AG08395 (cell line): ENCODE results near the gene TBX10.
"Not testable (repeated sequence)": the region's sequence is repeated elsewhere in the genome, so short reads cannot be mapped to it uniquely, and the experiment has no call there.

Experiments
- DNase-seq: peaks from one replicate; pipeline ENCODE4 v3.0.0; 2012; ENCODE audit warnings: mixed read lengths, low spot score

TBX10 gene

DNA sequence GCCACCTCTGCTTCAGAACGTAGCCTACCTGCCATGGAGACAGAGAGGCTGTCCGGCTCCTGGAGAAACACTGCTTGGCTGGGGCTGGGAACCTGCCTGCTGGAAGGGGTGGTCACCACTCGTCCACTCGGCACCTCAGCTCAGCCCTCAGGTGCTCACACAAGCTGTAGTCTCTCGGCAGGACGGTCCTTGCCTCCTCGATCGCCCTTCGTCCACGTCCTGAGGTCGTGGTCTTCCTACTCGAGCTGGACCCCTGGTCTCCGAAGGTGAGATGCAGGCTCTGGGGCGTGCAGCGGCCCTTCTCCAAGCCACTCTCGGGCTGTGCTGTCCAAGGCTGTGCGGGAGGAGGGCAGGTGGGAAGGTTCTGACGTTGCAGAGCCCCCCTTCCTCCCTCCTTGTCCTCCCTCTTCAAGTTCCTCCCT lies at the start of gene TBX10:
Gene TBX10 (minus strand): TSS at position 326 of the 422 bp plus-strand sequence. CDS start 291 bp downstream, at position 35.
- DNase-seq = no peak

DNA sequence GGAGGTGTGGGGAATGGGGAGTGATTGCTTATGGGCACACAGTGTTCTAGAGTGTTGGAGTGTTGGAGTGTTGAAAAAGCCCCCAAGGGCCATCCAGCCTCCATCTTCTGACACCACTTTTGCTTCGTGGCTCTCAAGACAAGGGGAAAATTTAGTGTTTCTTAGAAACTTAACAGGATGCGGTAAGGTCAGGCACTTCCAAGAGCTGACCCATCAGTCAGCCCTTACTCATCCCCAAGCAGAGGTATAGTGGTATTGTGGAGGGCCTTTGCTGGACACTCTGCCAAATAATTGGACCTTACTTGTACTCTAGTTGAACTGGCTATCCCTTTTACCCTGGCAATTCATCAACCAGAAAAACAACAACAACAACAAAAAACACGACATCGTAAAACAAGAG lies 49.6 kb upstream of the TBX10 start:
- DNase-seq = no peak

- no peak for DNase-seq
These were observed 48.4 kb upstream of the TBX10 start for GRCh38 chr11:67687986-67688385.

DNA sequence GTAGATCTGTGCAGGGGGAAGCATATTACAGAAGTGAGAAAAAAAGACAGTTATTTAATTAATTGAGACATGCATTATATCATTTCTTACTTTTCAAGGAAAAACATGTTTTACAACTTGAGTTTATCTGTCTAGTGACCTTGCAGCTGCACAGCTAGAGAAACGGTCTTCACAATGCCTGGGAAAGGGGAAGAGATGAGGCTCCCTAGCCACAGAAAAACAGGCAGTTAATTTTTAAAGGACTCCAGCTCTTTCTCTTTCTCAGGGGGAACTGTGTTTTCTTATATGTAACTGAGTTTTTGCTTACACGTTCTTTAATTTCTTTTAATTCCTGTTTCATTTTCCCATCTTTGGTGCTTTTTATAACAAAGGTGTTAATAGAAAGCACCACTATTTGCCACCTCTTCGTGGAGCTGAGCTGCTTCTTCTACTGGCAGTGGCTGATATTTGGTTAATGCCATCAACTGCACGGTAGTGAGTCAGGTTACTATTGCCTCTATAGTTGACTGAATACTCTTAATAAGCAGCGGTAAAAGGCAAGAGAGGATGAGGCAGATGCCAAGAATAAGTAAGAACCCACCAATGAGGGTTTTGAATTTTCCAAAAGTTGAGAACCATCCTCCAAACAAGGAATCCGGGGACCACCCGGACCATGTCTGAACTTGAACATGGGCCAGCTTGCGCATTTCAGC lies 46.2 kb upstream of the TBX10 start:
- not testable (repeated sequence) for DNase-seq

DNA sequence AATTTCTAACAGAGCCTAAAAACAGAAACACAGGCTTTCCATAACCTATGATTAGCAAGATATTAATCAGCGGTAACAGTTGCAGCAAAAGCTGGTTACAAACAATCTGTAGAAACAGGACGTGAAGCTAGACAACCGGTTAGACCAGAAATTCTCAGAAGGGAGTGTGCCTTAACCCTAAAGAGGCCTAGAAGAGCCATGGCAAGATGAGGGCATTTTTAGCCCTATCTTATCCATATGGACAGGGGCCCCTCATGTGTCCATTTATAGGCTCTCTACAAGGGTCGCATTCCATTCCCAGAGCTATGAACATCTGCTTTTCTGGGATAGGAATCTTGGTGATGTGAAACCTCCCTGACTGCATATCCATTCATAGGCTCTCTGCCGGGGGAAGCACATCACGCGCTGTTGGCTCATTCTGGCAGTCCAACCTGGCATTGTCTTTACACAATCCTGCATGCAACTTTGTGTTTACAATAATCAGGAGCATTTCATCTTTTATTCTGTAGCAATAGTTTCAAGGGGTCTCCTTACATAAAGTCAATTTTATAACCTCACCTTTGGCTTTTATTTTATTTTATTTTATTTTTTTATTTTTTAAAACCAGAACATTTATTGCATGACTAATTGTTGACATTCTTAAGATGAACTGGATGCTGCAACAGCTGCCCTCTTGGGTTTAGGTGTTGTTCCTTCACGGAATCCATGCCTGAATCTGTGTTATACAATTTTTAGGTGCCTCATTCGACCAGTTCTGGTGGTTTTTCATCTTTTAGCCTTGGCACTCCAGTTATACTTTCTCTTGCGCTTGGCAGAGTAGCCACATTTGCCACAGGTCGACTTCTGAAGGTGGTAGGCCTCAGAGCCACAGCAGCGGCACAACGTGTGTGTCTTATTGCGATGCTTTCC lies 42.8 kb upstream of the TBX10 start:
- not testable (repeated sequence) for DNase-seq

GRCh38 chr11:67680696-67681470 lies 41.3 kb upstream of the TBX10 start:
- no peak for DNase-seq

GRCh38 chr11:67675058-67675747 lies 35.6 kb upstream of the TBX10 start:
- DNase-seq = no peak

DNA sequence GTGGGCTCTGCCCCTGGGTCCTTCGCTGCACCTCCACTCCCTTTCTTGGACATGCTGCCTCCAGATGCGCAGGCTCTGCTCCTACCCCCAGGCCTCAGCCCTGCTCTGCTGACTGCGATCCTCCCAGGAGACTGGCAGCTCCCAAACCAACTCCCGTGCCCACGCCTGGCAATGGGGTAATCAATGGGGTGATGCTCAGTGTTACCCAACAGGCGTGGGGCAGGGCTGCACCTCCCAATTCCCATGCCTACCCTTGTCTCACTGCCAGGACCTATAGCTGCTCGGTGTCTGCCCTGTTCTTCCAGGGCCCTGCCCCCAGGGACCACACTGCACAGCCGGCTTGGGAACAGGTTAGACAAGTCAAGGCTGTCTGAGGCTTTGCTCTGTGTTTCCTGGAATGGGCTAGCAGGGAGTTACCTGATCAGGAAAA lies 34.9 kb upstream of the TBX10 start, which contains the start of gene ALDH3B2:
Gene ALDH3B2 (minus strand): TSS at position 182 of the 430 bp plus-strand sequence. CDS start 7,688 bp downstream, outside the sequence.
- no peak for DNase-seq

DNA sequence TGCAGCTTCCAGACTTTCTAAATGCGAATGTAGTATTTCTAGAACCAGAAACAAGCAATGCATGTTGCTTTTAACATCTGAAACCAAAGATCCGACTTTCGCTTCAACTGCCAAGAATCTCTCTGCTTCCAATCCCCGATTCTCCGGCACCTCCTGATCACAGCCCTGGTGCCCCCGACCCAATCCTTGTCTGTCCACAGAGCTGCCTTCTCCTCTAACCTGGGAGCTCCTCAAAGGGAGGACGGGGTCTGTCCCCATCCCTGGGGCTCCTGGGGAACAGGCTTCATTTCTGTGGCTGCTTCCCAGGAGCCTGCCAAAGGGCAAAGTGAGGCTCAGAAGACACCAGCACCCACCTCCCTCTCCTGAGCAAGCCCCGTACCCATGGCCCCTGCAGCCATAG lies 34.3 kb upstream of the TBX10 start:
- no peak for DNase-seq

DNA sequence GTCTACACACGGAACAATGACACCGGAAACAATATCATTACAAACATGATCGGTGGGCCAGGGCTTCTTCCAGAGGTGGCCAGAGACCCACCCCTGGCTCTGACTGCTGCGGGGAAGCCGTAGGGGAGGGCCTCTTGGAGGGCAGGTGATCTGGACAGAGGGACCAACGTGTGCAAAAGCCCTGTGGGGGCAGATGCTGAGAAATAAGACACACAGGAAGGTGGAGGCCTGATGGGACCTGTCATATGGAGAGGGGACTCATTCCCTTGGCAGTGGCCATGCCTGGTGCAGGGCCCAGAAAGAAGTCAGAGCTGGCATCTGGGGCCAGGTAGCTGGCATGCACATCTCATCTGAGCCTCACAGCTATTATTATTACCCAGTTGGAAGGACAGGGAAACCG lies 33.8 kb upstream of the TBX10 start:
- no peak for DNase-seq

DNA sequence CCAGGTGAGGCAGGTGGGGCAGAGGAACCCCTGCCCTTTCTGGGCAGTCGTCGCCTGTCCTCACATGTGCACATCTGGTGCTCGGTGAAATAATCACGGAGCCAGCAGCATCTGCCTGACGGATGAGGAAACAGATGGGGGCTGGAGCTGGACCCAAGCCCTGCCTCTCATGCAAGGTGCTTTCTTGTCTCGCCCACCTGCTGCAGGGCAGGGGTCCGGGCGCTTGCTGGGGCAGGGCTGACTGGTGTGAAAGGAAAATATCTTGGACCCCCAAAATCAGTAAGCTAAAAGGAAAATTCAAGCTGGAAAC lies 31.6 kb upstream of the TBX10 start:
- DNase-seq = no peak

DNA sequence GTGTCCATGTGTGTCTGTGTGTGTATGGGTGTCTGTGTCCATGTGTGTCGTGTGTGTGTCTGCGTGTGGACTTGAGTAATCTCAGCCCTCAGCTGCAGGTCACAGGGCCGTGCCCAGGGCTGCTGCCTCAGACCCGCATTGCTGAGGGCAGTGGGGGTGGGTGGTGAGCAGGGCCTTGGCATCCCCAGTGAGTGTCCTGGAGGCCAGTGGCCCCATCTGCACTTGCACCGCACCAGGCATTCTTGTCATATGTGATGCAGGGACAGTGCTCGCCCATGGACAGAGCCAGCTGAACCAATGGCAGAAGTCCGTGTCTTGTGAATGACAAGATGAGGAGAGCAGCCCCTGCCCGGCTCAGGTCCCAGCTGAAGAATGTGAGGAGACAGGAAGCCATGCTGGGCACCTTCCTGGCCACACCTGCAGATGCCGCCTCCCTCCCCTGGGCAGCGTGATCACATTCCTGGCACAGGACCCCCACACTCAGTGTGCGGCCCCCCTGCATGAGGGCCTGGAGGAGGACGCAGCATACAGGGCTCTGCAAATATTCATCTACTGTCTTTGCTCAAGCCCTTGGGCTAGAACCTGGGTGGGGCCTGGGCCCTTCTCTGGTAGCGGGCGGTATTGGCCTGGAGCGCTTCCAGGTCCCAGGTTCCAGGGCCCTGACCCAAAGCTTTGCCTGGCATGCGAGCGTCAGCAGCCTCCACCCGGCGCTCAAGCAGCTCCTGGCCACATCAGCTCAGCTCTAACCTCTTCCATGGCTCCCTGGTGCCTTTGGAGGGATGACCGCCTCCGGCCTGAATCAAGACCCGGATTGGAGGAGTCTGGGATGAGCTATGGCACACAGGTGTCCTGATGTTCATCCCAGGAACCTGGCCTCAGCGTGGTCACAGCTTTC lies 31.0 kb upstream of the TBX10 start:
- DNase-seq = no peak

- DNase-seq = no peak
These were observed 28.6 kb upstream of the TBX10 start for GRCh38 chr11:67668192-67668551.

- DNase-seq = no peak
These were observed 28.1 kb upstream of the TBX10 start for GRCh38 chr11:67667490-67668191.

DNA sequence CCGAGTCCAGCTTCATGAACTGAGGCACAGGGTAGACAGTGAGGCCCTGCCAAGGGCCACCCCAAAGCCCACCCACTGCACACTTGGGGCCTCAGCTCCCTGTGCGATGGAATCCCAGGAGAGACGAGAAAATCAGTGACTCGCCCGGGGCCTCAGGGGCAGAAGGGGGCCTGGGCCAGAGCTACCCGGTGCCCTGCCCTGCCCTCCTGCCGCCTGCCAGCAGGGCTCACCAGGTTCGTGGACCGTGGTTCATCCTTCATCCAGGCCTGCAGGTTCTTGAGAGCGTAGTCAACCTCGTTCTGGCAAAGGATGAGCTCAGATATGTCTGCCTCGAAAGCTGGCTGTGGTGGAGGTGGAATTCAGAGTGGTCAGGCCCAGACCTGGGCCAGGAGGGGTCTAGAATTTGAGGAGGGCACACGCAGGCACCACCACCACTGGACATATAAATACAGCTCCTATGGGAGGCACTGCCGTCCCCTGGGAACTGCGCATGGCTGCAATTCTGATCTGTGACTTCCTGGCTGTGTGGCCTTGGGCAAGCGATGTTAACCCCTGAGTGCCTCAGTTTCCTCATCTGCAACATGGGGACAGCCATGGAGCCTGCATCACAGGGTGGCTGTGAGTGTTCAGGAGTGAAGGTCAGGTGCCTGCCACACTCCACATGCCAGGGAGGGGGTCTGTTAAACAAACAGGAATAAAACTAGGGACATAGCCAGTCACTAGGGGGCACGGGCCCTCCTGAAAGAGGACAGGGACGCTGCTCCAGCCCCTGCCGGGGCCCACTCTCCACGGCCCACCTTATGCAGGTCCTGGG lies 27.3 kb upstream of the TBX10 start:
- no peak for DNase-seq

DNA sequence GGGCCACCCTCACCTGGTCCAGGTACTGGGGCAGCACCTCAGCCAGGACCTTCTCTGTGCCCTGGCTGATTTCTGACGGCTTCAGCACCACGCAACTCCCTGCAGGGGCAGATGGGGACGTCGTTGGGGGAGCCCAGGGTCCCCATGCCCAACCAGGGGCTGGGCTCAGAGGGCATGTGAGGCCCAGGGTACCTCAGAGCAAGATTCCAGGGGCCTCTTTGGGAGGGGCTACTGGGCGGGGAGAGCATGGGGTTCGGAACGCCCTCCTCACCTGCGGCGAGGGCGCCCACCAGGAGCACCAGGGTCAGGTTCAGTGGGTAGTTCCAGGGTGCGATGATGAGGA lies 26.7 kb upstream of the TBX10 start:
- no peak for DNase-seq

- DNase-seq = no peak
These were observed 26.2 kb upstream of the TBX10 start for GRCh38 chr11:67665541-67666302.

GRCh38 chr11:67664696-67665540 lies 25.4 kb upstream of the TBX10 start:
- no peak for DNase-seq
